ENCODE measurements around the gene FYCO1. TPM values are rescaled to one million over a fixed set of nuclear protein-coding genes. Genes with fewer than 3 reads are reported as not detected.

Gene FYCO1
- polyA plus RNA-seq, 1 donor (not counting 4 experiments of a cell fraction or from before 2014, with no cell fraction given): 6.1 TPM

- no peaks in the 10 kb centered on the region for H3K79me2 ChIP-seq (ENCODE audit: control insufficient read depth, insufficient read depth, low read length)
- dilution Hi-C loops (cut with MboI; ENCODE audit: extremely low pct_ligation_motif_present, low sequenced_read_pairs): no loop called here
- H3K9me1 ChIP-seq (ENCODE audit: control insufficient read depth, extremely low read depth, insufficient read depth, low read length): no peaks in the 10 kb centered on the region
- H3K9me3 ChIP-seq (ENCODE audit: control insufficient read depth, low read depth, low read length): no peaks in the 10 kb centered on the region
- no peak for DNase-seq (ENCODE audit: low read depth, low spot score)
- H2AFZ ChIP-seq (ENCODE audit: control insufficient read depth, low read length): no peak overlapping the region
- TF ChIP-seq CTCF (optimal IDR thresholded peaks at IDR 0.05 in 1 of 3, IDR thresholded peaks at IDR 0.05 in 1 of 3, conservative IDR thresholded peaks at IDR 0.05 in 1 of 3; ENCODE audit: extremely low read depth in 1 of 3, insufficient read depth in 2 of 3, low read length in 3 of 3): no peak
- TF ChIP-seq EZH2 (IDR thresholded peaks at IDR 0.05; ENCODE audit: low read length): no peak
- no peak for FAIRE-seq
- H3K4me3 ChIP-seq (ENCODE audit: control insufficient read depth in 2 of 3, extremely low read depth in 1 of 3, insufficient read depth in 2 of 3, low read depth in 1 of 3, low read length in 3 of 3): no peak overlapping the region
- no peaks in the 10 kb centered on the region for H3K36me3 ChIP-seq (ENCODE audit: control insufficient read depth in 2 of 2, extremely low read depth in 1 of 2, insufficient read depth in 2 of 2, low read length in 2 of 2)
- H3K27ac ChIP-seq (ENCODE audit: control insufficient read depth, insufficient read depth, low read length): no peak overlapping the region
- H3K4me1 ChIP-seq (ENCODE audit: control insufficient read depth, extremely low read depth, insufficient read depth, low read length): no peaks in the 10 kb centered on the region
- H4K20me1 ChIP-seq (ENCODE audit: control insufficient read depth, extremely low read depth, insufficient read depth, low read length): no peaks in the 10 kb centered on the region
- H3K9ac ChIP-seq (ENCODE audit: control insufficient read depth, extremely low read depth, insufficient read depth, low read length): no peak overlapping the region
- H3K4me2 ChIP-seq (ENCODE audit: control insufficient read depth, extremely low read depth, insufficient read depth, low read depth, low read length): no peak overlapping the region
- H3K27me3 ChIP-seq (ENCODE audit: control insufficient read depth, extremely low read depth, insufficient read depth, low read length): peaks cover 8% of the 10 kb centered on the region
Measured at GRCh38 chr3:45868650-45869049, 127.0 kb downstream of the FYCO1 start.

DNA sequence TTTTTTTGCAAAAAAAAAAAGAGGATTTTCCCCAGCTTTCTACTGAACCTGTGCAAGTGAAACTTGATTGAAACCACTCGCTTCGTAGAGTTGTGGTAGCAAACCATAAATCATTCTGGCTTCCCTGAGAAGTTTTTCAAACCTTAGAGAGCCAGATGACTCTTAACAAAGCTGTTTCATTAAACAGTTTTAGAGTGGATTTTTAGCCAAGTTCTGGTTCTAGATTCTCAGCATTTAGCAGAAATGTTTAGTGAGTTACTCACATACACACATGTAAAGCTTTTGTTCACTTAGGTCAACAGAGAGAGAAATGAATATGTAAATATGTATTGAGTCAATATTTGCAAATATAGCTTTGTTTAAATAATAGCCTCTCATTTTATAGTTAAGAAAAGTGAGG is 127.4 kb downstream of the FYCO1 start:
- Histone ChIP-seq H4K20me1 (ENCODE audit: control insufficient read depth, extremely low read depth, insufficient read depth, low read length) (no peaks in the 10 kb centered on the region), H3K4me1 (ENCODE audit: control insufficient read depth, extremely low read depth, insufficient read depth, low read length) (no peaks in the 10 kb centered on the region), H3K36me3 (ENCODE audit: control insufficient read depth in 2 of 2, extremely low read depth in 1 of 2, insufficient read depth in 2 of 2, low read length in 2 of 2) (no peaks in the 10 kb centered on the region), H2AFZ (ENCODE audit: control insufficient read depth, low read length) (no peak overlapping the region), H3K27ac (ENCODE audit: control insufficient read depth, insufficient read depth, low read length) (no peak overlapping the region), H3K27me3 (ENCODE audit: control insufficient read depth, extremely low read depth, insufficient read depth, low read length) (peaks cover 12% of the 10 kb centered on the region), H3K9me1 (ENCODE audit: control insufficient read depth, extremely low read depth, insufficient read depth, low read length) (no peaks in the 10 kb centered on the region), H3K4me2 (ENCODE audit: control insufficient read depth, extremely low read depth, insufficient read depth, low read depth, low read length) (no peak overlapping the region), H3K9ac (ENCODE audit: control insufficient read depth, extremely low read depth, insufficient read depth, low read length) (no peak overlapping the region), H3K9me3 (ENCODE audit: control insufficient read depth, low read depth, low read length) (no peaks in the 10 kb centered on the region), H3K4me3 (ENCODE audit: control insufficient read depth in 2 of 3, extremely low read depth in 1 of 3, insufficient read depth in 2 of 3, low read depth in 1 of 3, low read length in 3 of 3) (no peak overlapping the region), H3K79me2 (ENCODE audit: control insufficient read depth, insufficient read depth, low read length) (no peaks in the 10 kb centered on the region)
- TF ChIP-seq CTCF (optimal IDR thresholded peaks at IDR 0.05 in 1 of 3, IDR thresholded peaks at IDR 0.05 in 1 of 3, conservative IDR thresholded peaks at IDR 0.05 in 1 of 3; ENCODE audit: extremely low read depth in 1 of 3, insufficient read depth in 2 of 3, low read length in 3 of 3) (no peak), EZH2 (IDR thresholded peaks at IDR 0.05; ENCODE audit: low read length) (no peak)
- dilution Hi-C loops (cut with MboI; ENCODE audit: extremely low pct_ligation_motif_present, low sequenced_read_pairs): no loop called here
- FAIRE-seq: no peak
- DNase-seq (ENCODE audit: low read depth, low spot score): no peak

Small RNAs within 50 kb of the gene (small RNA-seq; reads per million reads assigned to genes)
- gene RF00019 (ENCODE audit: insufficient read length in 3 of 3, low read depth in 3 of 3, low replicate concordance in 1 of 3): 0 reads per million in 3 experiments

Other genes with a start within 250 kb of the FYCO1 start
- 0.34 to 0.66 TPM (median 0.37 TPM) in 3 replicates for gene SLC6A20, start 199.3 kb downstream of the FYCO1 start, polyA plus RNA-seq
- 12.1 to 17.9 TPM (median 15.7 TPM) in 3 replicates for gene LZTFL1, start 153.7 kb downstream of the FYCO1 start, polyA plus RNA-seq
- not detected in 3 replicates for gene CCR9, start 109.3 kb downstream of the FYCO1 start, polyA plus RNA-seq
- not detected in 3 replicates for gene CXCR6, start 52.4 kb downstream of the FYCO1 start, polyA plus RNA-seq
- gene XCR1, start 31.7 kb upstream of the FYCO1 start, polyA plus RNA-seq: 0.01 to 0.26 TPM (median 0.02 TPM) in 3 replicates
- gene CCR1, start 212.5 kb upstream of the FYCO1 start, polyA plus RNA-seq: 0.03 TPM in 1 of 3 replicates, not detected in the others
- 0.16 to 0.84 TPM (median 0.17 TPM) in 3 replicates for gene CCR3, start 246.6 kb upstream of the FYCO1 start, polyA plus RNA-seq